ENCODE results near the gene IL11.

DNA sequence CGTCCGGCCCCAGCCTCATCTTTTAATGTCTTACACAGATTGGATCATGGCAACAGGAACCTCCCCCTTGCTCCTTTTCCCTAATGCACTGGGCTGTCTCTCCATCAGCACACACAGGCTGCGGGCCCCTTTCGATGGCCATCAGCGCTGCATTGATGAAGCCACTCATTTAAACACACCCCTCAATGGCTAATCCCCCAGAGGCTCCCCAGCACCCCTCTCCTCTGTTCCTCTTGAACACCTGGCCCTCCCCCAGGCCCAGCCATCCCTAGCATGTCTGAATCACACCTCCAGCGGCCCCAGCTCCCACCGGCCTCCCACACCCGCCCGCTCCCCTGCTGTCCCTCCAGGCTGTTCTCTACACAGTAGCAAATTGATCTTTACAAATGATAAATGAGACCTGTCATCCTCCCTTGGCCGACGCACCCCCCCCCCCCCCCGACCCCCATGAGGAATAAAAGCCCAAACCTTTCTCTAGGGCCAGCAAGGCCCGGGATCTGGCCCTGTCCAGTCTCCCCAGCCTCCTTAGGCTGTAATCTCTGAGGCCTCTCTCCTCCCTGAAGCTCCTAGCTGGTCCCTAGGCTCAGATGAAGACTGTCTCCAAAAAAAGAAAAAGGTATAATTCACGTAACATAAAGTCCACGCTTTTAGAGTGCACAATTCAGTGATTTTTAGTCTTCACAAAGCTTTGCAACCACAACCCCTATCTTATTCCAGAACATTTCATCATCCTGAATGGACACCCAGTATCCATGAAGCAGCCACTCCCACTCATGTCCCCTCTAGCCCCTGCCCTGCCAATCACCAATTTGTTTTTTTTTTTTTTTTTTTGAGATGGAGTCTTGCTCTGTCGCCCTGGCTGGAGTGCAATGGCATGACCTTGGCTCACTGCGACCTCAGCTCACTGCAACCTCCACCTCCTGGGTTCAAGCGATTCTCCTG is 22.8 kb upstream of the IL11 start:
- no peak for TF ChIP-seq CTCF (IDR thresholded peaks at IDR 0.05)
- TF ChIP-seq, protein P1, sequence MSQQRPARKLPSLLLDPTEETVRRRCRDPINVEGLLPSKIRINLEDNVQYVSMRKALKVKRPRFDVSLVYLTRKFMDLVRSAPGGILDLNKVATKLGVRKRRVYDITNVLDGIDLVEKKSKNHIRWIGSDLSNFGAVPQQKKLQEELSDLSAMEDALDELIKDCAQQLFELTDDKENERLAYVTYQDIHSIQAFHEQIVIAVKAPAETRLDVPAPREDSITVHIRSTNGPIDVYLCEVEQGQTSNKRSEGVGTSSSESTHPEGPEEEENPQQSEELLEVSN (IDR thresholded peaks at IDR 0.05; ENCODE audit: borderline replicate concordance, low read depth) = no peak
- no peak for TF ChIP-seq ELK1 (IDR thresholded peaks at IDR 0.05; ENCODE audit: low read depth, low read length)
- no peak for TF ChIP-seq POLR2A (IDR thresholded peaks at IDR 0.05; ENCODE audit: low read length)
- no peak for TF ChIP-seq MAX (IDR thresholded peaks at IDR 0.05)
- no peak for TF ChIP-seq POLR2AphosphoS2 (conservative IDR thresholded peaks at IDR 0.05; ENCODE audit: low read length)
- no peak for TF ChIP-seq CEBPB (IDR thresholded peaks at IDR 0.05)
- no peak for TF ChIP-seq EP300 (IDR thresholded peaks at IDR 0.05)
- TF ChIP-seq CHD4 (IDR thresholded peaks at IDR 0.05; ENCODE audit: borderline replicate concordance) = no peak
- no peak for TF ChIP-seq BHLHE40 (IDR thresholded peaks at IDR 0.05; ENCODE audit: low read depth, low read length)
- no peak for TF ChIP-seq CHD2 (IDR thresholded peaks at IDR 0.05; ENCODE audit: low read length, partially characterized antibody)
- no peak for TF ChIP-seq TP53 (CRISPR knock-in tag; IDR thresholded peaks at IDR 0.05)
- TF ChIP-seq PBX3 (IDR thresholded peaks at IDR 0.05) = no peak
